Mucosa of gallbladder (tissue), 1 donor: ENCODE results near the gene FARP1. TPM values are rescaled to one million over a fixed set of nuclear protein-coding genes. Genes with fewer than 3 reads are reported as not detected.
"Not testable (repeated sequence)": the region's sequence is repeated elsewhere in the genome, so short reads cannot be mapped to it uniquely, and the experiment has no call there.

Experiments used
- DNase-seq: peaks from one replicate; pipeline ENCODE4 v3.0.0-alpha.2; 2020; ENCODE audit warnings: low spot score
- total RNA-seq: library from RNA; stranded (reverse); gene quantifications from one replicate; pipeline ENCODE4 v1.2.1, GENCODE V29; 2021
- donor health status: DM: no; HTN: no; CAD: no.

Gene FARP1
- total RNA-seq, 1 donor from 2014 or later = 112 TPM

DNA sequence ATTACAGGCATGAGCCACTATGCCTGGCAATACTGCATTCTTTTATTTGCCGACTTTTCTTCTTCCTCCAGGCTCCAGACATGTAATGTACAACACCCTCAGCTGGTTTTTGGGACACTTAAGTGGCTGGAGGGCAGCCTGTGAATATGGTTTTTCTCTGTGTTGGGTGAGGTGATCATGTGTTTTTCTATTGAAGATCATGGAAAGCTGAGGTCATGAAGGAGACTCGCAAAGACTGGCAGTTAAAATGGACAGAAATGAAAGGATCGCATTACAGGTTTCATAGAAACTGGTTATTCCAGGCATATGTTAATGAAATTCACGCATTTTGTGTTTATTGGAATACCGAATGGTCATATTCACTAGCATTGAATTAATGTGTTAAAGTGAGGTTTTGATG lies 119.4 kb downstream of the FARP1 start:
- DNase-seq = no peak

DNA sequence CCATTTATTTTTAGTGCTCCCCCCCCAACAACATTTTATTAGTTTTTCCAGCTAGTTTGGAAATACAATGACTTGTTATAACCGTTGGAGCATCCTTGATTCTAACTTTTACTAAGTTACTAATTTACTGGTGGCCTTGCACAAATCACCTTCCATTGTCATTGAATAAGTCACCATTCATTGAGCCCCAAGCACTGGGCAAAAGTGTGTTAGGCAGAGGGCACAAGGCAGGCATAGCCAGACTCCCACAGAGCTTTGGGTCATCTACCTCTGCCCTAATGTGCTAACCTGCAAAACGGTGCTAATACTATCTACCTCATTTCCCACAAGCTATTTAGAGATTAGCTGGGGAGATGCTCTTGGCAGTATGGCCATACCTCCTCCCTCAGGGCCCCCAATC lies 120.9 kb downstream of the FARP1 start:
- peak; percentile 56 for DNase-seq

DNA sequence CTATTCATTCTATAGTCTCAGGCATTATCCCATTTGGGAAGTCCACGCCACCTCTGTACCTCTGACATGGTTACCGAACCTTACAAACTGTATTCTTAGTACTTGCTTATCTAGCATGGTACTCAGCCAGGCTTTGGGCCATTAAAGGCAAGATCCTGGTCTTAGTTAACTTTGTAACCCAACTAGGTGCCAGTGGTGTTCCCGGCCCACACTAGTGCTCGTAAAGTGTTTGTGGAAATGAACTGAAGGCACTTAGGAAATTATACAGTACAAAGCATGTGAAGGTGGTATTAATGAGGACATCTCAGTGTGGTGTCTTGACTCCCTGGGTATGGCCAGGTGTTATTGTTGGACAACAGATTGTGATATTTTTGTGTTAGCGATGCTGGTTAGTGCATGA lies 122.0 kb downstream of the FARP1 start:
- no peak for DNase-seq

DNA sequence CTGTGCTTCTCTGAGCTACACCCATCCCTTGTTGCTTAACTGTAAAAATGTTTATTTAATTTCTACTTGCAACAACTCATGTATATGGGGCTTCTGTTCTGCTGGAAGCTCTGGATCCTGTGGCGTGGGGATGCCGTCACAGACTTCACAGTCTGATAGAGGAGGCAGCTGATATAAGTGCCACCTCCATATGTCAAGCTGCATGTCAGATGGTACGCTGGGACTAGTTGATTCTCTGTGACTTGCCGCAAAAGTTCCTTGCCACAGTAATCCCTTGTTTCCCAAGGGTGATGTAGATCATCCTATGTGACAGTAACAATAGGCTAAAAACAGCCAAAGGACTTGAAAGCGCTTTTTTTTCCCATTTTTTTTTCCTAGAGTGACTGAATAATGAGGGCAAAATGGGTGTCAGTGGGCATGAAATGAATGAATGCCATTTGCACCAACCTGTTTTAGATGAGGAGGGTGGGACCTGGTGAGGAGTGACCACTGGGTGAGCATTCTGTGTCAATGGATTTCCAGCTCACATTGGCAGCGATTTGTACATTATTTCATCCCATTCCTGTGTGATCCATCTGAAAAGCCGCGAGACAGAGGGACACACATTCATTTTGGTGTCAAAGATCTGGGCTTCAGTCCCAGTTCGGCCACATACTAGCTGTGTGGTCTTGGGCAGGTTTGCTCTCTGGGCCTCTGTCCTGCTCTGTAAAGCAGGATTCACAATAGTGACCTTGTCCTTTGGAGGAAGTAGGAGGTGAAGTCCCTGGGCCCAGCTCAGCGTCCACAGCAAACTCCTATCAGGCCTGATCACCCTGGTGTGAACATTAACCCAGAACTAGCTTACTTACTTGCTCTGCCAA lies 123.0 kb downstream of the FARP1 start:
- peak; percentile 59 for DNase-seq

DNA sequence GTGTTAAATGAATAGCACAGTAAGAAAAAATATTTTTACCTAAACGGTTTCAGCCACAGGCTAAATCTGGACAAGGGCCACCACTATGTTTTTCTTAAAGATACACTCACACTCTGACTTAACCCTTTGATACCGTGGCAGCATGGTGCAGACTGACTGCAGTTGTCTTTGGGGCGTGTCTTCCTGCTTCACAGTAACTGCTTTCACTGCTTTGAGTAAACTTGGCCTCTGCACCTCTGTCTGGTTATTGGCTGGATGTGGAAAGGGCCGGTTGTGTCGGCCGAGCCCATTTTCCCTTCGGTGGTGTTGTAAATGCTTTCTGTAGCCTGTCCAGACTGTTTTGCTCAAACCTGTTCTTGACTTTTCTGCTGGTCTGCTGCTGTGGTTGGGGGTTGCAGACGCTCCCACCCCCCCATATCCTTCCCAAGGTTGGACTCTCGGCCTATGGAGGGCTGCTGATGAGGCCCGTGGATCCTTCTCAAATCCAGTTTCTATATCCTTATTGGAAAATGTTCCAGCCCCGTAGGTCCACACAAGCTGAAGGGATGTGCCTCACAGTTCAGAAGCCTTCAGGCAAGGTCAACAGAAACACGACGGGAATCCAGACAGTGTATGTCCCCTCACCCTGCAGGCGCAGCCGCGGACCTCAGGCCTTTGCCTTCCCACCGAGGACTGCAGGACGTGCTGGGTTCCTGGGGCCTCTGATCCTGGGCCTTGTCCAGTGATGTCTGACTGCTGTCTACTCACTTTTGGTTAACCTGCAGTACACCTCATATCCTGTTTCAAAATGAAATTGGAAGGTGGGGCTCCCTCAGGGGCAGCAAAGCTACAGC lies 124.4 kb downstream of the FARP1 start:
- DNase-seq = peak; percentile 70

DNA sequence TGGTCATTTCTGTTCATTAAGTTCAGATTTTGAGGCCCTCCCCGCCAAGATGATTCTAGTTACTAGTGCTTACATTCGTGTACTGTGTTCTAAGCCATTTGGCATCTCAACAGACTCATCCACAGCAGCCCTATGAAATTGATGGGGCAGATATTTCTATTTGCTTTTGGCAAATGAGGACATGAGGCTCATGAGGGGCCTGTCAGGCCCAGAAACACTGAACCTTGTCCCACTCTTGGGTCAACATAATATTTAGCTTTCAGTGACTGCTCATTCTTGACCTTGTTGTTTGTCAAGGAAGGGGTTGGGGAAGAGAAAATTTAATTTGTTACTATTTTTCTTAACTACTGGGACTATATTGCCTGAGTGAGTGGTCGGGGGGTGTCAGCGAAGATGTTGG lies 126.5 kb downstream of the FARP1 start:
- DNase-seq = no peak

DNA sequence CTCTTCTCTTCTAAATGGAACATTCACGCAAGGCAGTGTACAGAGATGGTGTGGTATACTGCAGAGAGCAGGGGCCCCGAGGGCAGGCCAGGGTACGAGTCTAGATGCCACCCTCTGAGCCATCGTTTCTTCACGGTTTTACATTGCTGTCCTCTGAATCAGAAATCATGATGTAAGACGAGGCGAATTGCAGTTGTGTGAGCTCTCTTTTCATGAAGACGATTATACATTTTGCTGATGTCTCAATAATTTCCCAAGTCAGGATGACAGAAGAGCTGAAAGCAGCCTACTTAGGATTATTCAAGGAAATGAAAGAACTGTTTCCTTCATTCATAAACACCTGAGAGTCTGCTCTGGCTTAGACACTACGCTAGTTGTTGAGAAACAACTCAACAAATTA lies 127.9 kb downstream of the FARP1 start:
- DNase-seq = no peak

DNA sequence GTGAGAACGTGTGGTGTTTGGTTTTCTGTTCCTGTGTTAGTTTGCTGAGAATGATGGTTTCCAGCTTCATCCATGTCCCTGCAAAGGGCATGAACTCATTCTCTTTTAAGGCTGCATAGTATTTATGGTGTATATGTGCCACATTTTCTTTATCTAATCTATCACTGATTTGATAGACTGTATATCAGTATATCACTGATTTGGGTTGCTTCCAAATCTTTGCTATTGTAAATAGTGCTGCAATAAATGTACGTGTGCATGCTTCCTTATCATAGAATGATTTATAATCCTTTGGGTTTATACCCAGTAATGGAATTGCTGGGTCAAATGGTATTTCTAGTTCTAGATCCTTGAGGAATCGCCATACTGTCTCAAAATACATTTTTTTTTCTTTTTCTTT lies 128.8 kb downstream of the FARP1 start:
- not testable (repeated sequence) for DNase-seq

DNA sequence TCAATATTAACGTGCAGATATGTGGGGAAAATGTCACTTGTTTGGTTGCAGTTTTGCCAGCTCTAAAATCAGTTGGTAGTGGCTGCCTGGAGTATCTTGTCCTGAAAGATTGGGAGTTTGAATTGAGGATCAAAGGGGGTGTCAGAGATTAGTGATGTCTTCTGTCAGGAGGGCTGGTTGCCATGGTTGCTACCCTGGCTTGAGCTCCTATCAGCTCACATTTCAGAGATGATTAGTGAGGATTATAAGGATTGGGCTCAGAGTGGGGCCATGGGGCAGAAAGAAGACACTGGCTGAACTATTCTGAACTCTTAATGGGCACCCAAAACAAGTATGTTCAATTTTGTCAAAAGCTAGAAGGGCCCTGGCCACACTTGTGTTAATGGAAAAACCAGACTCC lies 129.7 kb downstream of the FARP1 start:
- no peak for DNase-seq

DNA sequence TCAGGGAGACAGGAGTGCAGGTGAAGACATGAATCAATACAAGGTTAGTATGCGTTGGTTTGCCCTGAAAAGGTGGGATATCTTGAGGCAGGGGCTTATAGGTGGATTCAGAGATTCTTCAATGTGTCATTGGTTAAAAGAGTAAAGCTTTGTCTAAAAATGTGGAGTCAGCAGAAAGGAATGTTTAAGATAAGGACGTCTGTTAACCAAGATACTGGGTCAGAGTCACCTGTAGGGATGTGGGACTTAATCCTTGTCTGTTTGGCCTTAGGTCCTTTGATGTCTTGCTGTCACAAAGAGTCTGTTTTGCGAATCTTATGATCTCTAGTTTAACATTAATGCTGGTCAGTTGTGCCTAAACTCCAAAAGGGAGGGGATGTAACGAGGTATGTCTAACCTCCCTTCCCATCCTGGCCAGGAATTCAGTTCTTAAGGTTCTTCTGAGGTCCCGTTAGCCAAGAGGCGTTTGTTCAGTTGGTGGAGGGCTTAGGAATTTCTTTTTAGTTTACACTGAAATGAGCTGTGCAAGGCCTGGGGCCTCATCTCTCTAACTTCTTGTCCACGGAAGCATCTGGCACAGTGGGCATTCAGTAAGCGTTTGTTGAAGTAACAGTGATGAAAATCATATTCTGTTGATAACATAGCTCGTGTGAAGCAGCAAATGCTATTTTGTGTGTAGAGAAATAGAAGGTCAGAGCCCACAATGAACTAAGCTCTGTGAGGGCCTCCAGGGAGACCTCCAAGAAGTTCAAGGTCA lies 130.4 kb downstream of the FARP1 start:
- DNase-seq = no peak

DNA sequence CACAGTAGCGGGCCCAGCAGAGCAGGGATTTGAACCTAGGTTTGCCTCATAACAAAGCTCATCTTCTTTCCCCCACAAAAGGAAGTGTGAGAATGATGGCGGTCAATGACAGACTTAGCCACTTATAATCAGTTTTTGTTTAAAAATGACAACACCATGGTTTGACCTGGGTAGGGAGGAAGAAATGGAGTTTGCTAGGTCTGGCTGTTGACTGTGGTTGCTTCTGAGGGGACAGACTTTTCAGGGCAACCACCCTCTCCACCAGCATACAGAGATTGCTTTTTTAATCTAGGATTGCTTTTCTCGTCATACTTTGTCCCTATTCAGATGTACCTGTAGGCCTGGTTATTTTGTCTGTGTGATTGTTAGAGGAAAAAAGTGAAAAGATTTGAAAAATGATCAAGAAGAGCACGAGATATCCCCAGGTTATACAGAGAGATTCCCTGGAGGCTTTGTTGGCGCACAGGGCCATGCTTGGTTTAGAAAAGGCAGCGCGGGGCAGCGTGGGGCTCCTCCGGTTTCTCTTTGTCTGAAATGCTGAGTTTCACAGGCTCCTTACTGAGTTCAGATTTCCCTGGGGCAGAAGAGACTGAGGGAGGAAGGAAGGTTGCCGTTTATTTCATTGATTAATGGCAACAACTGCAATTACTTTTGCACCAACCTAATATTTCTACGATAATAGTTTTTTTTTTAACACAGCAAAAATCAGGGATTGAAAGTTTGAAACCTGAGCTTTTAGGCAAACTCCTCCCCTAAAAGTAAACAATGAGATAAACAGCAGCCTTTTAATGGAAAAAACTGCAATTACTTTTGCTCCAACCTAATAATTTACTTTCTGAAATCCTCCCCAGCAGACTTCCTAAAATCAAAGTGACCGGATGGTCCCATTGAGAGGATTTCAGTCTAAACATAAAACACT lies 131.2 kb downstream of the FARP1 start:
- no peak for DNase-seq

DNA sequence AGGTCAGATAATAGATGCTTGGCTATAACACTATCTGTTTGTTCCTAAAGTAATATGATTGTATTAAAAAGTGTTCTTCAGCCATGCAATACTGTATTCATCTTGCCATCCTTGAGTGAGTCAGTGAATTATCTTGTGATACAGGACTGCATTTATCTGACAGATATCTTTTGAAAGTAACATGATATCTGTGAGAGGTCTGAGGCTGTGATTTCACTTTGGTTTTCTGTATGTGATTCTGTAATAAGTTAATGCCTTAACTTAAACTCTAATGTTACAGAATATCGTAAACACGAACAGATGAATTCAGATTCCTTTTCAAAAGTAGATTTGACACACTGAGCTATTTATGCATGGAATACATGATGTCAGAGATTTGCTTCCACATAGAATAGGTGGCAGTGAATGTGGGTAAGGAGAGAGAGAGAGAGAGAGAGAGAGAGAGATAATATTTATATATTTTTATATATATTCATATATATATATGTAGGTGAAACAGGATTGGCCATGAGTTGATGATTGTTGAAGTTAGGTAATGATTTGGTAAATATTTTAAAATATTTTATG lies 132.1 kb downstream of the FARP1 start:
- DNase-seq = no peak

DNA sequence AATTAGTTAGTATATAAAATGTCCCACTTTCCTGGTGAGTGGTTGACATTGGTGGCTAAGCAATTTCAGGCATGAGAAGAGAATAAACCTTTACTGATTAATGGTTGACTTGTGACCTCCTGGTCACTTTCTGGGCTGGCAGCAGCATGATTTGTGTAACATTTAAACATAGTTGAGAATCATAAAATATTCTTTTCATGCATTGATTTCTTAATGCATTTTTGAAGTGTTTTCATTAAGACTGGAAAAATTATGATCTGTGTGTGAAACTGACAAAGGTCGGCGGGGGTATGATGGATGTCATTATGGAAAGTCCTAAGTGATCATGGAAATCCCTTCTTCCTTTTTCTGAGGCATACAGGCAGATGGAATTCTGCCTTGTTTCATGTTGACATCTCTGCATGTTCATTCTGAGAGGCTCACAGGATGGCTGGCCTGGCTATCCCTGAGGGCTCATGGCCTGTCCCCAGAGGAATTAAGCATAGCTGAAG lies 132.8 kb downstream of the FARP1 start:
- no peak for DNase-seq

DNA sequence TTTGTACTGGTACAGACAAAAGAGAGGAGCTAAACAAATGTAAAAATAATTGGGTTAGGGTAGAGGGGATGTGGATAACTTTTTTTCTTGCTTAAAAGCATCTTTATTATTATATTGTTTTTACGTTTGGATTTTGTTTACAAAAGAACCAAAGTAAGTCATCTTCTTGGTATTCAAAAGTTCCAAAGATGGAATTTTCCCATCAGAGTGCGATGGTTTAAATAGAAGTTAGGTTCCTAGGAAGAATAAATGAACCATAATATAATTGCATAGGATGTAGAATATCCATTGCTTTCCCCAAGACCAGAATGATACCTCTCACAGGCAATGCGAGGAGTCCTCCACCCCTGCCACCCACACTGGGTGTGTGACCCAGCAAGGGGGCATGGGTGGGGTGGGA lies 133.6 kb downstream of the FARP1 start:
- no peak for DNase-seq

DNA sequence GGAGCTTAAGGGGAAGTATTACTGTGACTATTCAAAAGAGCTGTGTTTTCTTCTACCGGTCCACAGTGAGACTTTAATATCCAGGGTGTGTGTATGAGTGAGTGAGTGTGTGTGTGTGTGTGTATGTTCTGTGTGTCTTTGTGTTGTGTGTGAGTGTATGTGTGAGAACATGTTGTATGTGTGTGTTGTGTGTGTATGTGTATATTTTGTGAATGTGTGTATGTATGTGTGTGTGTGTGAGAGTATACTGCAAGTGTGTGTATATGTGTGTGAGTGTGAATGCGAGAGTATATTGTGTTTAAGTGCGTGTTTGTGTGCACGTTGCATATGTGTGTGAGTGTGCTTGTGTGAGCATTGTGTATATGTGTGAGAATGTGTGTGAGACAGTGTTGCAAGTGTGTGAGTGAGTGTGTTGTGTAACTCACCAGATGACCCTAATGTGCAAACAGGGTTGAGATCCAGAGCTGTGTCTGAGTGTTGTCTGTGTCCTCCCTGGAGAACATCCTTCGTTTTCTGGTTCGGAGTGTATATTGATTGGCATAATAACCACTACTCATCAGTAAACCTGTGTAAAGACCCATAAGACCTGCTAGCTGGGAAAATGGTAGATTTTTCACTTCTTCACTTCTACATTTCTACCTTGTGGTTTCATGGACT lies 135.3 kb downstream of the FARP1 start:
- no peak for DNase-seq

DNA sequence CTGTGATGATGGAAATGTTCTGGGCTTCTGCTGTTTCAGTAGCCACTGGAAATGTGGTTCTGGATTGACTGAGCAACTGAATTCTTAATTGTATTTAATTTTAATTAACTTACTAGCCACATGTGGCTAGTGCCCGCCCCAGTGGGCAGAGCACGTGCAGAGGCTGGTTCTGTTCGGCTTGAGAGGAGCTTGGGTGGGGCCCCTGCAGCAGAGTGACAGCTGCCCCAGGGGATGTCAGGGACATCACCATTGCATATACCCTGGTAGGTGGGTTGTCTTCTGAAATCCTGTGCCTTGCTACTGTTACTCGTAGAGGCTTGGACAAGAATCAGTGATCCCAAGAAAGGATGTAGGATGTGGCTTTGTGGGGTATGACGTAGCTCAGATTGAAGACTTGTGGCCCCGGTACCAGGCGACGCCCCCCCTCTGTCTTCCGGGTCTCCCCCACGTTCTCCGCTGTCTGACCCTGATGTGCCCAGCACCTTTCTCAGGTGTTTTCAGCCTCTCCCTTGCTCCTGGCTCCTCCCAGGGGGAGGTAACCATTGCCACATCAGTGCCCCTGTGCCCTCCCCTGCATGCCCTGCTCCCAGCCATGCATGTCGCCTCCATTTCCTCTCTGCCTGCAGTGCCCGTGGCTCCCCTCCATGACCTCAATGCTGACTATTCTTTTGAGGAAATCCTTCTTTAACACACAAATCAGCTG lies 136.7 kb downstream of the FARP1 start:
- peak; percentile 30 for DNase-seq

DNA sequence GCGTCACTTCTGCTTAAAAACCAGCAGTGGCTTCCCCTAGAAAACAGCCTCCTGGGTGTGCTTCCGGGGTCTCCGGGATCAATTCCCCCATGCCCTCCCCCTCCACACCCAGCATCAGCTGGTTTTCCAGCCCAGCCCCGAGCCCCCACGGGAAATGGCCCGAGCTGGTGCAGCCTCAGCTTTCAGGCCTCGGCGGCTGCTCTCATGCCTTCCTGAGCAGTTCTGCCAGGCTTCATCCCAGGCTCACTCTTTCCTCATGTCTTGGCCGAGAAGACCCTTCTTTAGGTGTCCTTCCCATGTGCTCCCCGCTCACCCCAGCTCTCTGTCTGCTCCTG lies 137.2 kb downstream of the FARP1 start:
- no peak for DNase-seq

DNA sequence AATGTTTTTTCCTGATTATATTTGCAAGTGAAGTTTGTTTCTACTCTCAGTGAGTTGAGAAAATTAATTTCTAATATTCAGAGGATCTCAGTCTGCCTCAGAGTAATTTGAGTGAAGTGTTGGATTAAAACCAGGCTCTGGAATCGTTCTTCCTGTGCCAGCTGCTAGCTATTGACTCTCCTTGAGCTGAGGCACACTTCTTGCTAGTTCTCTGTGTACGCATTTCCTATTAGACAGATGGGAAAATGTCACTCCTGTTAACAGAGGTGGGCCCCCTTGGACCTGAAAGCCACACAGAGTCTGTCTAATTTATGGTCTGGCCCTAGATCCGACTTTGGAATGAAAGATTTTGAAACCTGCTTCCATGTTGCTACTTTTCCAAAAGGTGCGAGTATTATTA lies 141.8 kb downstream of the FARP1 start:
- no peak for DNase-seq

DNA sequence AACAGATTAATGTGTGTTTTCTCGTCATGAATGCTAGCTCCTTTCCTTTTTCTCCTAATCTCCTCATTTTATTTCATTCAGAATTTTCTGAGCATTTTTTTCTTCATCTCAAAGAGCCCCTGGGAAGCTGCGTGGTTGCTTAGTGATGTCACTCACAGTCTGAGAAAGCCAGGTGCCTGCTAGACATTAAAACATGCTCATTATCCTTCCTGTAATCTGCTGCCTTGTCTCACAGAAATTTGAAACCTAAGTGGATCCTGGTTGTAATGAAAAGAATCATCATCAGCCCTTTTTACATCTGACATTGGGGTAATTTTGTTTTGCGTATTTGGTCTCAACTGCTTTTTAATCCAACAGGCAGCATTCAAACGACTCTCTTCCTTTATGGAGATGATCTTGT lies 142.4 kb downstream of the FARP1 start:
- no peak for DNase-seq
